ENCODE measurements around the gene WT1. TPM values are rescaled to one million over a fixed set of nuclear protein-coding genes. Genes with fewer than 3 reads are reported as not detected.

The WT1 gene
- total and polyA plus RNA-seq, 2 donors (not counting 3 experiments of a cell fraction or from before 2014, with no cell fraction given), result not detected

GRCh38 chr11:32390712-32391111 lies 44.6 kb downstream of the WT1 start:
- TF ChIP-seq GATA2 (IDR thresholded peaks at IDR 0.05; ENCODE audit: insufficient read depth, insufficient read length, low read depth, low read length), result no peak
- no peak for TF ChIP-seq EZH2 (IDR thresholded peaks at IDR 0.05; ENCODE audit: borderline replicate concordance, low read depth, low read length, severe bottlenecking)
- TF ChIP-seq POLR2AphosphoS5 (IDR thresholded peaks at IDR 0.05; ENCODE audit: insufficient read depth, low read depth, low read length), result no peak
- TF ChIP-seq CTCF (IDR thresholded peaks at IDR 0.05; ENCODE audit: extremely low read depth in 1 of 2, insufficient read depth in 1 of 2, low read depth in 1 of 2, low read length in 2 of 2), result no peak
- TF ChIP-seq POLR2A (IDR thresholded peaks at IDR 0.05; ENCODE audit: low read depth, low read length), result no peak
- no peak for TF ChIP-seq FOS (IDR thresholded peaks at IDR 0.05; ENCODE audit: borderline replicate concordance, insufficient read depth, low read length)
- no peak for TF ChIP-seq MAX (IDR thresholded peaks at IDR 0.05; ENCODE audit: insufficient read depth, insufficient read length)

More at GRCh38 chr11:32390712-32391111, 44.6 kb downstream of the WT1 start:
- H3K4me3 ChIP-seq (replicated peaks in 1 of 3; ENCODE audit: insufficient read depth in 1 of 3, low read depth in 1 of 3, low read length in 3 of 3), result no peak overlapping the region
- POLR2A ChIA-PET, result no interaction called here
- H3K27ac ChIP-seq (ENCODE audit: insufficient read depth, low read depth, low read length), result no peak overlapping the region
- H3K9me1 ChIP-seq (replicated peaks; ENCODE audit: control insufficient read depth, extremely low read depth, insufficient read depth, low read length), result no peaks in the 10 kb centered on the region
- CTCF ChIA-PET, result no interaction called here
- no peaks in the 10 kb centered on the region for H4K20me1 ChIP-seq (replicated peaks; ENCODE audit: control insufficient read depth, extremely low read depth, insufficient read depth, low read length)
- FAIRE-seq, result no peak
- intact Hi-C loops (cut with micrococcal nuclease), result no loop called here
- no peak overlapping the region for H3K4me2 ChIP-seq (ENCODE audit: insufficient read depth, low read length)
- no peak overlapping the region for H2AFZ ChIP-seq (ENCODE audit: low read depth, low read length)
- H3K9ac ChIP-seq (replicated peaks; ENCODE audit: extremely low read depth, insufficient read depth, low read length), result no peak overlapping the region
- dilution Hi-C loops (cut with MboI; ENCODE audit: extremely low pct_ligation_motif_present, low sequenced_read_pairs), result no loop called here
- H3K9me3 ChIP-seq (replicated peaks; ENCODE audit: control insufficient read depth, insufficient read depth, low read length), result no peaks in the 10 kb centered on the region
- no peaks in the 10 kb centered on the region for H3K79me2 ChIP-seq (ENCODE audit: control insufficient read depth, insufficient read depth, low read length)
- no peaks in the 10 kb centered on the region for H3K4me1 ChIP-seq (ENCODE audit: control insufficient read depth, extremely low read depth, insufficient read depth, low read length)
- DNase-seq (ENCODE audit: low read depth, low spot score), result no peak
- H3K36me3 ChIP-seq (ENCODE audit: control insufficient read depth in 2 of 2, extremely low read depth in 1 of 2, insufficient read depth in 2 of 2, low read length in 2 of 2), result no peaks in the 10 kb centered on the region
- no peaks in the 10 kb centered on the region for H3K27me3 ChIP-seq (ENCODE audit: control insufficient read depth in 2 of 2, insufficient read depth in 2 of 2, low read length in 2 of 2)
- BruUV-seq (replicated peaks), result no TSS peak

Measured in endothelial cell of umbilical vein (primary cell).